Measurements from ENCODE around the gene ACOT13. TPM values are rescaled to one million over a fixed set of nuclear protein-coding genes. Genes with fewer than 3 reads are reported as not detected.
"Not testable (repeated sequence)": the region's sequence is repeated elsewhere in the genome, so short reads cannot be mapped to it uniquely, and the experiment has no call there.

The ACOT13 gene
- total RNA-seq, 2 experiments from 2014 or later, result 28.9 to 33.6 TPM

GRCh38 chr6:24734710-24735109, 67.8 kb downstream of the ACOT13 start:
- H3K4me1 Mint-ChIP-seq (ENCODE audit: low read depth); intact Hi-C loops (cut with micrococcal nuclease); H3K27ac Mint-ChIP-seq; DNase-seq; H3K36me3 Mint-ChIP-seq (ENCODE audit: low read depth); ATAC-seq; H3K27me3 Mint-ChIP-seq; H3K4me3 Mint-ChIP-seq: not testable (repeated sequence)
- H3K9me3 Mint-ChIP-seq, result peaks cover 17% of the 10 kb centered on the region
- peak; percentile 19 for TF ChIP-seq CTCF (IDR thresholded peaks at IDR 0.05)
- CTCF ChIA-PET, result interaction anchor here (1.5 kb wide), 1 partner anchor 11 kb away, joined by 3 read pairs; no protein-coding TSS in a partner anchor
- POLR2A ChIA-PET, result interaction anchor here (0.6 to 1.5 kb wide), 3 partner anchors 8 to 65 kb away, joined by 3 to 4 read pairs (median 3); no protein-coding TSS in a partner anchor

GRCh38 chr6:24738741-24739140, 71.9 kb downstream of the ACOT13 start:
- H3K4me1 Mint-ChIP-seq (ENCODE audit: low read depth), result peaks cover 21% of the 10 kb centered on the region
- H3K27ac Mint-ChIP-seq, result no peak overlapping the region
- no peaks in the 10 kb centered on the region for H3K27me3 Mint-ChIP-seq
- ATAC-seq, result no peak
- ChIA-PET CTCF (interaction anchor here (1.0 to 1.7 kb wide), 6 partner anchors 10 to 157 kb away, joined by 3 to 6 read pairs (median 4); no protein-coding TSS in a partner anchor), POLR2A (interaction anchor here (0.6 to 1.9 kb wide), 4 partner anchors 13 to 102 kb away, joined by 3 to 8 read pairs (median 3); no protein-coding TSS in a partner anchor)
- no peaks in the 10 kb centered on the region for H3K36me3 Mint-ChIP-seq (ENCODE audit: low read depth)
- intact Hi-C loops (cut with micrococcal nuclease), result no loop called here
- H3K9me3 Mint-ChIP-seq, result no peaks in the 10 kb centered on the region
- TF ChIP-seq CTCF (IDR thresholded peaks at IDR 0.05), result no peak
- H3K4me3 Mint-ChIP-seq, result no peak overlapping the region
- DNase-seq, result no peak

- H3K4me3 Mint-ChIP-seq, result no peak overlapping the region
- H3K4me1 Mint-ChIP-seq (ENCODE audit: low read depth), result peaks cover 22% of the 10 kb centered on the region
- no peaks in the 10 kb centered on the region for H3K9me3 Mint-ChIP-seq
- ATAC-seq, result no peak
- ChIA-PET CTCF (no interaction called here), POLR2A (interaction anchor here (1.0 kb wide), 1 partner anchor 19 kb away, joined by 4 read pairs; no protein-coding TSS in a partner anchor)
- no peak for TF ChIP-seq CTCF (IDR thresholded peaks at IDR 0.05)
- DNase-seq, result no peak
- no peak overlapping the region for H3K27ac Mint-ChIP-seq
- no peaks in the 10 kb centered on the region for H3K27me3 Mint-ChIP-seq
- intact Hi-C loops (cut with micrococcal nuclease), result no loop called here
- no peaks in the 10 kb centered on the region for H3K36me3 Mint-ChIP-seq (ENCODE audit: low read depth)
Measured at GRCh38 chr6:24740861-24741260, 74.0 kb downstream of the ACOT13 start.

- Mint-ChIP-seq H3K4me1 (ENCODE audit: low read depth) (peaks cover 21% of the 10 kb centered on the region), H3K36me3 (ENCODE audit: low read depth) (no peaks in the 10 kb centered on the region), H3K27ac (no peak overlapping the region), H3K4me3 (no peak overlapping the region), H3K27me3 (no peaks in the 10 kb centered on the region), H3K9me3 (no peaks in the 10 kb centered on the region)
- DNase-seq (no peak), ATAC-seq (no peak)
- ChIA-PET POLR2A (interaction anchor here (0.9 to 1.9 kb wide), 4 partner anchors 8 to 44 kb away, joined by 3 to 6 read pairs (median 4); no protein-coding TSS in a partner anchor), CTCF (interaction anchor here (0.9 to 1.6 kb wide), 9 partner anchors 11 to 275 kb away, joined by 3 to 8 read pairs (median 3); no protein-coding TSS in a partner anchor)
- TF ChIP-seq CTCF (IDR thresholded peaks at IDR 0.05), result no peak
- intact Hi-C loops (cut with micrococcal nuclease), result no loop called here
Measured at GRCh38 chr6:24742216-24742738, 75.4 kb downstream of the ACOT13 start.
